GM21360 (cell line): ENCODE data around the gene RAP1GAP.

Experiments
- ATAC-seq: cut with Tn5 transposase; IDR thresholded peaks from one replicate; pipeline ENCODE4 v1.9.1; 2021; ENCODE audit warnings: mild to moderate bottlenecking, moderate library complexity; ENCODE audit not compliant: unreplicated experiment

Gene RAP1GAP

DNA sequence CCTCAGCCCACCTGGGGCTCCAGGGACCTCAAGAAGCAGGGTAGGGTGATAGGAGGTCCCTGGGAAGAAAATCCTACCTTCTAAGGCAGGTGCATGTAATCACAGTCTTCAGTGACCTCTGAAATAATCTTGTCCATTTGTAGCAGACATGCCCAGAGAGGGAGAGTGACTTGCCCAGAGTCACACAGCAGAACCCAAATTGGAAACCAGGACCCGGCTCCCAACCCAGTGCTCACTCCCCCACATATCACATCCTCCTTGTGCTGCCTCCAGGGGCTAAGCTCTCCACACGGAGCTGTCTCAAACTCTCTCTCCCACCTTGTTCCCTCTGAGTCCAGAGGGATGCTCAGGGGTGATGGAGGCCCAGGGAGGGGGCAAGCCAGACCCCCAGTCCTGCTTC is 72.5 kb downstream of the RAP1GAP start:
- no peak for ATAC-seq

DNA sequence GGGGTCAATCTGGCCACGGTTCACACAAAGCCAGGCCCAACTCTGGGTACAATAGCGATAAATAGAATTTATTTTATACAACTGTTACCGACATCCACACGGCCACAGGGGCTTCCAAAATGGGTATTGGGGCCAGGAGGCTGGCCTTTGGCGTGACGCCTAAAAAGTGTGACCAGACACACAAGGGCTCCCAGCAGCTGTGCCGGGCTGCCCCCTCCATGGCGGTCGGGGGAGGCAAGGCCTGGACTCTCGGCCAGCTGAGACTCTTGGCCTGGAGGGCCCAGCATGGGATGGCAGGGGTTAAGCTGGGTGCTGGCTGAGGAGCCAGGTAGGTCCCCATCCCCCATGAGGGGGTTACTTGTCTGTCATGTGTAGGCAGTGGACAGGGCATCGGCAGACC is 73.0 kb downstream of the RAP1GAP start:
- ATAC-seq: no peak

GRCh38 chr1:21594935-21595897 is 73.9 kb downstream of the RAP1GAP start:
- ATAC-seq: no peak

DNA sequence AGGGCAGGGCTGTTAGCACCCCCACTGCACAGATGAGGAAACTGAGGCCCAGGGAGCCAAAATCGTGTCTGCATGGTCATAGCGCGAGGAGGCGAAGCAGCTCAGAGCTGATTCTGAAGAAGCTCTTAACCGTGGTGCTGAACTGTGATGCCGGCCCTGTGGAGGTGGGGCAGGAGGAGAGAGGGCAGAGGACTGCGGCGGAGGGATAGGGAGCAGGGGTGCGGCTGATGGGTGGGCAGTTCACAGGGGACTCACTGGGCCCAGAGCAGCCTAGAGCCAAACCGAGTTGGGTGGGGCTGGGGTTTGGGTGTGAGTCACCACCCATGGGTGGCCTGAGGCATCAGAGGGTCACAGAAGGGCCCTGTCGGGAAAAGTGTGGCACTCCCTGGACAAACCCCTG is 74.7 kb downstream of the RAP1GAP start:
- no peak for ATAC-seq

GRCh38 chr1:21593231-21593630 is 75.9 kb downstream of the RAP1GAP start:
- no peak for ATAC-seq

DNA sequence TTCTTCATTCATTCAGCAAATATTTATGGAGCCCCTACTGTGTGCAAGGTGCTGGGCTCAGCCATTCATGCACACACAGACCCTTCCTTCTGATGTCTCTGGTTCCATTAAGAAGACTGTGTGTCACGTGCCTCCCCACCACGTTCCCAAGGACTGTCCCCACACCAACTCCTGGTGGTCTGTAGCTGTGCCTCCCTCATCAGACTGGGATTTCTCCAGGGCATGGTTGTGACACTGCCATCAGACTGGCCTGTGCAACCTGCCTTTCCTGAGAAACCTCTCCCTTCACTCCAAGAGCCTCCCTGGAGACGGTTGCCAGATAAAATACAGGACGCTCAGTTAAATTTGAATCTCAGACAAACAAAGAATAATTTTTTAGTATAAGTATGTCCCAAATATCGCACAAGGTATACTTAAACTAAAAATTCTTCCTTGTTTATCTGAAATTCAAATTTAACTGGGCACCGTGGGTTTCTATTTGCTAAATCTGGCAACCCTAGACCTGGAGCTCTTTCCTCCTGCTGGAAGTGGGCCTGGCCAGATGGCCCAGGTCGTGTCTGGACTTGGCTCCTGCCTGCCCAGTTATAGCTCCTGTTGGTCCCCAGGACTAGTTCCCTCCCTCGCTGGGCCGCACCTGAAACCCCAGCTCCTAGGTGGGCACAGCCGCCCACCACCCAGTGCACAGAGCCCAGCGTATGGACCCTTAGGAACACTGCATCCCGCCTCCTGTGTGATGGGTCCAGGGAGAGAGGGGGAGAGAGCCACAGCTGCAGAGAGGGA is 76.9 kb downstream of the RAP1GAP start:
- no peak for ATAC-seq

DNA sequence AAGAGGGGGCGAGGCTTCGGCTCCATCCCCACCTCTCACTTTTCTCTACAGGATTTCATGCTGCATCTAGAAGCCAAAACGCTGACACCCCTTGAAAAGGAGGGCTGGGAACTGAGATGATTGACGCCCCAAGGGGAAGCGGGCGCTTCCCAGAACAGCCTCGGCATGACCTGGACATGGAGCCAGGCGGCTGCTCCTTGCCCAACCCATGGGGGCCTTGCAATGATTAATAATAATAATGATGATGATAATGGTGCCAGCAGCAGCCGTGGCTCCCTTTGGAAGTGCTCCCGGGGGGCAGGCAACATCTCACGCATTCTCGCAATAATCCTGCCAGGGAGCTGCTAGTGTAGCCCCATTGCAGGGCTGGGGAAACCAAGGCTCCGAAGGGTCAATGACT is 78.2 kb downstream of the RAP1GAP start:
- ATAC-seq: no peak

DNA sequence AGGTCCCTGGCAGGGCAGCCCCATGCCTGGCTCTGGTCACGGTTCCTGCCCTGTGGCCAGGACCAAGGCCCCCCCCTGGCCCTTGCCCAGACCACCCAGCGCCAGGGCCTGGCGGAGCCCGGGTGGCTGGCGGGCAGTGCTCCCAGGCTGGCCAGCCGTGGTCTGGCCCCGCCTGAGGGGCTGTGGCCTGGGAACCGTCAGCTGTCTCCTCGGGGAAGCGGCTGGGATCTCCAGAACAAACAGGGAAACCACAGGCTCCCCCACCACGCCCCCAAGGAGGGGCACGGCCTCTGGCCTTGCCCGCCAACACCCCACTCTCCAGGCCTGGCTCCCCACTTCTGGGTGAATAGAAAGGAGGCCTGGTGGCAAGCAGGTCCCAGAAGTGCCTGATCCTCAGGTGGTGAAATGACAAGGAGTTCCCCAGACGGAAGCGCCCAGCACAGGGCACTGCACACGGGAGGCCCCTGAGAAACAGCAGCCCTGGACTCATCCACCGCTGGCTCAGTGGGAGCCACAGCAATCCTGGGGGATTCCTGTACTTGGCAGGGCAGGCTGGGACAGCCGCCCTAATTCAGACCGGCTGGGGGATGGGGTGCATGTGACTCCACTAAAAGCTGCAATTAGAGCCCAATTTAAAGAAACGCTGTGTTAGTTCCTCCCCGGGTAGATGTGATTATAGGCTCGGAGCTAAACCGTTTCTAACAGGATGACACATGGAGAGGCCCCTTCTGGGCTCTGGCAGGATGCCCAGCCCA is 78.9 kb downstream of the RAP1GAP start:
- ATAC-seq: no peak

GRCh38 chr1:21589618-21590017 is 79.5 kb downstream of the RAP1GAP start:
- no peak for ATAC-seq

GRCh38 chr1:21587602-21587953 is 81.6 kb downstream of the RAP1GAP start:
- no peak for ATAC-seq

- ATAC-seq: no peak
Measured at GRCh38 chr1:21586846-21587601, 82.1 kb downstream of the RAP1GAP start.

DNA sequence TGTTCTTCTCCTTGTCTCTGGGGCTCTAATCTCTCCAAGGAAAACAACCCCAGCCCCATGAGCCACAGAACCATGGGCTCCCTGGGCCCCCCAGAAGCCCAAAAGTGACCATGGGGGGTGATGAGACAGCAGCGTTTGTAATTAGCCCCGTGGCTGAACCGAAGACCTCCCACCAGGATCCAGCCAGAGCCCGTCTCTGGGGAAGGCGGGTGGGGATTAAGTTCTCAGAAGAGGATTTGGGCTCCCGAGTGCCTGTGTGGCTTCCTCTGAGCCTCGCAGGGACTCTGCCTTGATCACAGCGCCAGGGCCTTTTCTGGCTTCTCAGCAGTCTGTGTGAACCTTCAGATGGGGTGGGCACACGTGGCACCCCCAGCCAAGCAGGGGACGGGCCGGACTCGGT is 82.9 kb downstream of the RAP1GAP start:
- no peak for ATAC-seq

- ATAC-seq: no peak
Measured at GRCh38 chr1:21585037-21585436, 84.1 kb downstream of the RAP1GAP start.

- no peak for ATAC-seq
Measured at GRCh38 chr1:21584096-21584495, 85.1 kb downstream of the RAP1GAP start.

GRCh38 chr1:21579791-21580190 is 89.4 kb downstream of the RAP1GAP start:
- ATAC-seq: no peak

- no peak for ATAC-seq
Measured at GRCh38 chr1:21577933-21578332, 91.2 kb downstream of the RAP1GAP start.

GRCh38 chr1:21577324-21577723 is 91.8 kb downstream of the RAP1GAP start:
- no peak for ATAC-seq

DNA sequence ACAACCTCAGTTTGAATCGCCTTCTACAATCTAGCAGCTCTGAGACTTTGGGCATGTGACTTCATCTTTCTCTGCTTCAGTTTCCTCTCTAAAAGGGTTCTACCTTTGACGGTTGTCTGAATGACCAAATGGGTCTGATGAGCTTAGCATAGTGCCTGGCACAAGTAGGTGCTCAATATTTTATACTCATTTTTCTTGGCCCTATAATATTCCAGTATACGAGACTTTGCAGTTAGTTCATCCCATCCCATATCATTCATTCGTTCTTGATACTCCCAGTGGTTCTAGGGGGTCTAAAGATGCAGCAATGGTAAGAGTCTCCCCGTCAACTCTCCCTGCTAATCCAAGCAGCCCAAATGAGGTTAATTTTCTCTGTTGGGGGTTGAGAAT is 92.4 kb downstream of the RAP1GAP start:
- ATAC-seq: no peak

- no peak for ATAC-seq
Measured at GRCh38 chr1:21576031-21576797, 92.9 kb downstream of the RAP1GAP start.
